AG04449 (cell line): ENCODE results near the gene MEF2C.

Source experiments
- CTCF ChIA-PET: fragments of 350-600 bp; formaldehyde crosslinking; extraction: SDS; loops from one replicate; lab custom pipeline; 2021; ENCODE audit warnings: antibody characterized with exemption; lab: Yijun Ruan, JAX
- POLR2A ChIA-PET: fragments of 400-600, 350-600 bp; formaldehyde crosslinking; extraction: SDS; loops from one replicate; lab custom pipeline; 2020; ENCODE audit warnings: antibody characterized with exemption, inconsistent platforms; lab: Yijun Ruan, JAX
- DNase-seq: peaks from one replicate; pipeline ENCODE4 v3.0.0-alpha.2; 2010; ENCODE audit warnings: low read depth, low spot score
- H3K4me3 ChIP-seq: 2 replicates; pipeline ENCODE4 v1.5.1; 2011; ENCODE audit warnings: low read depth, mild to moderate bottlenecking, control low read depth, low read length
- TF ChIP-seq, protein P1 (sequence below): IDR thresholded peaks from one replicate; pipeline ENCODE4 v1.5.1; 2011; ENCODE audit warnings: mild to moderate bottlenecking, moderate library complexity, low read length, control low read depth, inconsistent platforms; ENCODE audit not compliant: insufficient read depth; ENCODE audit errors: missing control alignments

MEF2C gene

DNA sequence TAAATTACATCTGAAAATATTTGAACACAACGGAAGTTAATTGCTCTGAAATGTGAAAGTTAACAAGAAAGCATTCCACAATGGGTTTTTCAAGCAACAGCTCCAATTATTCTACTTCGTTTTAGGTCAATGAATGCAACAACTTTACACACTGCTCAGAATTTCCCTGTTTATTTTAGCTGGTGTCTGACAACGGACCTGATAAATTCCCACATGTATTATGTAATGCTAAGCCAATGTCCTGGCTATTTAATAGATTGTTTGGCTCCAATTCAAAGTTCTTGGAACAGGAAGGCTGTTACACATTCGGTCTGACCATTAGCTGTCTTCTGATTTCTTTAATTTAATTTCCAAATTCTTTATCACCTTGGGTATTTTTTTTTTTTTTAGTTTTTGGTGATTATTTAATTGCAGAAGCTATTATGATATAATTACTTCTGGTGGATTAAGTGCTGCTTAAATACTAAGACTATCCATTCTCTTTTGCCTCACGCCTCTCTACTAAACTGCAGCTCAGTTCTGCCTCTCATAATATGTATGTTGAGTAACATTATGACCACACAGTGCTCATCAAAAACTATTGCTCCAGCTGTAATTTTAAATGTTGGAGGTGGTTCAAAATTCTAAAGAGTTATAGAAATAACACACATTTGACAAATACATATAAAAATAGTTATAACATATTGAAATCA, 57.9 kb downstream of the MEF2C start:
- DNase-seq = peak; percentile 29
- TF ChIP-seq, protein P1, sequence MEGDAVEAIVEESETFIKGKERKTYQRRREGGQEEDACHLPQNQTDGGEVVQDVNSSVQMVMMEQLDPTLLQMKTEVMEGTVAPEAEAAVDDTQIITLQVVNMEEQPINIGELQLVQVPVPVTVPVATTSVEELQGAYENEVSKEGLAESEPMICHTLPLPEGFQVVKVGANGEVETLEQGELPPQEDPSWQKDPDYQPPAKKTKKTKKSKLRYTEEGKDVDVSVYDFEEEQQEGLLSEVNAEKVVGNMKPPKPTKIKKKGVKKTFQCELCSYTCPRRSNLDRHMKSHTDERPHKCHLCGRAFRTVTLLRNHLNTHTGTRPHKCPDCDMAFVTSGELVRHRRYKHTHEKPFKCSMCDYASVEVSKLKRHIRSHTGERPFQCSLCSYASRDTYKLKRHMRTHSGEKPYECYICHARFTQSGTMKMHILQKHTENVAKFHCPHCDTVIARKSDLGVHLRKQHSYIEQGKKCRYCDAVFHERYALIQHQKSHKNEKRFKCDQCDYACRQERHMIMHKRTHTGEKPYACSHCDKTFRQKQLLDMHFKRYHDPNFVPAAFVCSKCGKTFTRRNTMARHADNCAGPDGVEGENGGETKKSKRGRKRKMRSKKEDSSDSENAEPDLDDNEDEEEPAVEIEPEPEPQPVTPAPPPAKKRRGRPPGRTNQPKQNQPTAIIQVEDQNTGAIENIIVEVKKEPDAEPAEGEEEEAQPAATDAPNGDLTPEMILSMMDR = no peak
- ChIA-PET POLR2A (no interaction called here), CTCF (interaction anchor here (0.6 to 1.6 kb wide), 2 partner anchors 100 to 141 kb away, joined by 3 to 4 read pairs; no protein-coding TSS in a partner anchor)
- no peak overlapping the region for H3K4me3 ChIP-seq

DNA sequence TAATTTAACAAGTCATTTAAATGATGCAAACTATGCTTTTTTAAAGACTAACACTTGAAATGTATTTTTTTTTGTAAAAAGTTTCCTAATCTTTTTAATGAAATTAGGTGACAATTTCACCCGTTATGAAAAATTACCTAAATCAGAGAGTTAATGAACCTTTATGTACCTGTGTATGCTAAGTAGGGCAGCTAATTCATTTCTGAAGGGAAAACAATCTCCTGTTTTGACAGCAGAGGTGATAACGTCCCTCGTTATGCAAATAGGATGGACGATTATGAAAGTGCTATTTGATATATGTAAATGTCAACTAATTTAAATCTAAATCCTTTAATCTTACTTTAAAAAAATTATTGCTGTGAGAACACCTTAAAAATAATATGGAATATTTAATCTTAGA, 58.8 kb downstream of the MEF2C start:
- POLR2A ChIA-PET = no interaction called here
- no peak for DNase-seq
- TF ChIP-seq, protein P1 = no peak
- H3K4me3 ChIP-seq = no peak overlapping the region
- CTCF ChIA-PET = interaction anchor here (1.6 kb wide), 1 partner anchor 99 kb away, joined by 4 read pairs; no protein-coding TSS in a partner anchor

DNA sequence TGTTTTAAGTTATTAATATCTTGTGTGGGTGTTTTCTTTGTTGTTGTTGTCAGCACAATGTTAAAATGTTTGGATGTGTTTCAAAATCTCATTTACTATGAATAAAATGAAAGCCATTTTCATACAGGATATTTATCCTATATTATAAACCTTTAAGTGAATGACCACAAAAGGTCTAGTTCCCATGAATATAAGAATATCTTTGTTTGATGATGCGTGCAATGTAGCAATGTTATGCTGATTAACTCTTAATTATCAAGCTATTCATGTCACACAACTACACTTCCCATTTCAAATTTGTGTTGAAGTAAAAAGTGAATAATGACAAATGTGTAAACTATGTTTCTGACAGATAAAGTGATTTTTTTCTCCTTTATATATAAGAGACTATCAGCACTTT, 59.8 kb downstream of the MEF2C start:
- DNase-seq = no peak
- POLR2A ChIA-PET = no interaction called here
- H3K4me3 ChIP-seq = no peak overlapping the region
- CTCF ChIA-PET = no interaction called here
- TF ChIP-seq, protein P1 = no peak

DNA sequence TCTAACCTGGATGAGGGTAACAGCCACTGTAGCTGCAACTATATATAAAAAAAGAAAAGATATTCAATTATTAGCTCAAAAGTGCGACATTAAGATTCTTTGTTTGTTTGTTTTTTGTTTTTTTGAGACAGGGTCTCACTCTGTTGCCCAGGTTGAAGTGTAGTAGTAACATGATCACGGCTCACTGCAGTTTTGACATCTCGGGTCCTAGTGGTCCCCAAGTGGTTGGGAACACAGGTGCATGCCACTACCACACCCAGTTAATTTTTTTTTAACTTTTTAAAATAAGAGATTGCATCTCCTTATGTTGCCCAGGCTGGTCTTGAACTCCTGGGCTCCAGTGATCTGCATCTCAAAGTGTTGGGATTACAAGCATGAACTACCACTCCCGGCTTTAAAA, 61.8 kb downstream of the MEF2C start:
- TF ChIP-seq, protein P1 = no peak
- POLR2A ChIA-PET = no interaction called here
- no peak for DNase-seq
- CTCF ChIA-PET = interaction anchor here (1.5 to 2.5 kb wide), 2 partner anchors 8 to 93 kb away, joined by 5 to 9 read pairs; no protein-coding TSS in a partner anchor
- no peak overlapping the region for H3K4me3 ChIP-seq

DNA sequence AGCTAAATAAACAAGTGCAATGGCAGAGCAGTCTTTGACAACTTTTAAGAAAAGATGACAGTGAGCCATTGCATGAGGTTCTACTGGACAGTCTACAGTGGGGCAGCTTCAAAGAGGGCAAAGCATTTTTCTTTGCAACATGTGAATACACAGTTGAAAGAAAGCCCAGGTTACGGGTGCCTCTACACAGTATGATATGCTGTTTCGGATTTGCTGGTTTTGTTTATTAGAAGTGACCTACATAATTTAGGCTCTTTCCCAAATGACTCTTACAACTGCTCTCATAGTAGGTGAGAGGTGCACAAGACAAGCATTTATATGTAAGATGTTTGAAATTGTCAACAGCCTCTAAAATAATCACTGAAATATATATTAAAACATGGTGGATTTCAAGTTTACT, 62.4 kb downstream of the MEF2C start:
- TF ChIP-seq, protein P1 = no peak
- no peak for DNase-seq
- CTCF ChIA-PET = interaction anchor here (0.7 to 2.5 kb wide), 3 partner anchors 9 to 92 kb away, joined by 3 to 9 read pairs (median 5); no protein-coding TSS in a partner anchor
- H3K4me3 ChIP-seq = no peak overlapping the region
- POLR2A ChIA-PET = no interaction called here

DNA sequence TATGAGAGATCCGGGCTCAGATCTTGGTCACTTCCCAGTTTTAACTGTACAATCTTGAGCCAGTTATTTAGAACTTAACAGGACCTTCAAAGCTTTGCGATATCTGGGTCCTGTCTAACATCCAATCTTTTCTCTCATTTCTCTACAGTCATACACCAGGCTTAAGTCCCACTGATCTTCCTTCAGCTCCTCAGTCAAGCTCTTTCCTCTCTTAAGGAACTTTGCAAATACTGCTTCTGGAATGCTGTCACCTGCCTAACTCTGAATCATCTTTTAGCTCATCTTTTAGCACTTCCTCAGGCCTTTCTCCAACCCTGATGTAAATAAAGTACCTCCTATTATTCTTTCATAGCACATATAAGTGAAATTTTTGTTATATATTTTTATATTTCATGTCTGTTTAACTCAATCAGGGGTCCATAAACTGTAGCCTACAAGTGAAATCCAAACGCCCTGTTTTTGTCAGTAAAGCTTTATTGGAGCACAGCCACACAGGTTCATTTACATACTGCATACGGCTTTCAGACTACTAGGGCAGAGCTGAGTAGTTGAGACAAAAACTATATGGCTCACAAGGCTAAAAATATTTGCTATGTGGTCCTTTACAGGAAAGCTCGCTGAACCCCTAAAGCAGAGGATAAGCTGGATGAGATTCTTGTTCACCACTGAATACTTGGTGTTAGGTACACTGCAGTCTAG, 63.5 kb downstream of the MEF2C start:
- POLR2A ChIA-PET = no interaction called here

More for the DNA sequence above, 63.5 kb downstream of the MEF2C start:
- CTCF ChIA-PET = interaction anchor here (1.2 to 2.5 kb wide), 3 partner anchors 10 to 91 kb away, joined by 3 to 9 read pairs (median 5); no protein-coding TSS in a partner anchor
- no peak for DNase-seq
- H3K4me3 ChIP-seq = no peak overlapping the region
- TF ChIP-seq, protein P1 = no peak
